GM18505 (cell line): ENCODE measurements around the gene KIF26B.
"Not testable (repeated sequence)": the region's sequence is repeated elsewhere in the genome, so short reads cannot be mapped to it uniquely, and the experiment has no call there.

Experiments used
- ATAC-seq: cut with Tn5 transposase; IDR thresholded peaks from one replicate; pipeline ENCODE4 v1.9.1; 2021; ENCODE audit not compliant: unreplicated experiment
- POLR2A ChIP-seq: IDR thresholded peaks from 4 replicates; pipeline ENCODE4 v1.6.1; 2011; ENCODE audit warnings: borderline replicate concordance; ENCODE audit not compliant: insufficient read depth, insufficient read length; ENCODE audit errors: extremely low read depth

The KIF26B gene

GRCh38 chr1:245353915-245354775 is 199.4 kb downstream of the KIF26B start:
- no peak for ATAC-seq

GRCh38 chr1:245355851-245356630 is 201.3 kb downstream of the KIF26B start:
- not testable (repeated sequence) for ATAC-seq

More at GRCh38 chr1:245353915-245354775, 199.4 kb downstream of the KIF26B start:
- no peak for TF ChIP-seq POLR2A

- TF ChIP-seq POLR2A, result no peak
- no peak for ATAC-seq
Measured at GRCh38 chr1:245356891-245357585, 202.3 kb downstream of the KIF26B start.

- ATAC-seq, result not testable (repeated sequence)
Measured at GRCh38 chr1:245359101-245359680, 204.4 kb downstream of the KIF26B start.

GRCh38 chr1:245361065-245361464 is 206.3 kb downstream of the KIF26B start:
- no peak for TF ChIP-seq POLR2A
- no peak for ATAC-seq

- no peak for TF ChIP-seq POLR2A
- no peak for ATAC-seq
Measured at GRCh38 chr1:245361951-245362350, 207.2 kb downstream of the KIF26B start.

GRCh38 chr1:245363461-245364200 is 208.8 kb downstream of the KIF26B start:
- ATAC-seq, result no peak

GRCh38 chr1:245365095-245366020 is 210.6 kb downstream of the KIF26B start:
- TF ChIP-seq POLR2A, result no peak
- no peak for ATAC-seq

More at GRCh38 chr1:245363461-245364200, 208.8 kb downstream of the KIF26B start:
- no peak for TF ChIP-seq POLR2A

GRCh38 chr1:245366886-245367285 is 212.1 kb downstream of the KIF26B start:
- TF ChIP-seq POLR2A, result no peak
- ATAC-seq, result no peak

GRCh38 chr1:245370175-245370825 is 215.5 kb downstream of the KIF26B start:
- no peak for TF ChIP-seq POLR2A
- no peak for ATAC-seq

- ATAC-seq, result no peak
- TF ChIP-seq POLR2A, result no peak
Measured at GRCh38 chr1:245370905-245371581, 216.3 kb downstream of the KIF26B start.
